Neural cell (in vitro differentiated cells): ENCODE results near the gene ATOSB. TPM values are rescaled to one million over a fixed set of nuclear protein-coding genes. Genes with fewer than 3 reads are reported as not detected.
"Not testable (repeated sequence)": the region's sequence is repeated elsewhere in the genome, so short reads cannot be mapped to it uniquely, and the experiment has no call there.

ENCODE experiments used
- H2AFZ ChIP-seq: fragments of 200-600, 300-800 bp; sonication (generic), shearing (Covaris generic); 2 replicates; pipeline ENCODE4 v1.6.0; 2014; ENCODE audit warnings: low read depth, mild to moderate bottlenecking, antibody characterized with exemption, low read length, moderate library complexity
- H3F3A ChIP-seq: fragments of 200-600 bp; shearing (Covaris generic); 2 replicates; pipeline ENCODE4 v1.6.1; 2016; ENCODE audit warnings: mild to moderate bottlenecking, moderate library complexity, mixed read lengths, antibody characterized with exemption, low read length; ENCODE audit not compliant: insufficient read depth, poor library complexity, severe bottlenecking
- H3K27ac ChIP-seq: fragments of 200-600, 300-800 bp; sonication (generic), shearing (Covaris generic); 2 replicates; pipeline ENCODE4 v1.5.1; 2014; ENCODE audit warnings: mild to moderate bottlenecking, low read length, moderate library complexity
- H3K27me3 ChIP-seq: fragments of 300-800, 200-600 bp; sonication (generic), shearing (Covaris generic); 2 replicates; pipeline ENCODE4 v1.6.0; 2014; ENCODE audit warnings: mild to moderate bottlenecking, low read depth, low read length, moderate library complexity; ENCODE audit not compliant: insufficient read depth
- H3K36me3 ChIP-seq: fragments of 300-800, 200-600 bp; sonication (generic), shearing (Covaris generic); 2 replicates; pipeline ENCODE4 v1.5.1; 2014; ENCODE audit warnings: mild to moderate bottlenecking, antibody characterized with exemption, low read length, moderate library complexity; ENCODE audit not compliant: insufficient read depth
- H3K4me2 ChIP-seq: fragments of 300-800, 200-600 bp; sonication (generic), shearing (Covaris generic); 2 replicates; pipeline ENCODE4 v1.6.0; 2014; ENCODE audit warnings: mild to moderate bottlenecking, low read length
- H3K4me3 ChIP-seq: fragments of 300-800, 200-600 bp; sonication (generic), shearing (Covaris generic); 2 replicates; pipeline ENCODE4 v1.5.1; 2014; ENCODE audit warnings: mild to moderate bottlenecking, low read length, moderate library complexity
- H3K79me2 ChIP-seq: fragments of 200-600 bp; shearing (Covaris generic); replicated peaks from 2 replicates; pipeline ENCODE4 v1.6.0; 2014; ENCODE audit warnings: mild to moderate bottlenecking, low read length, moderate library complexity; ENCODE audit not compliant: insufficient read depth
- H3K9ac ChIP-seq: fragments of 300-800, 200-600 bp; sonication (generic), shearing (Covaris generic); 2 replicates; pipeline ENCODE4 v1.6.1; 2016; ENCODE audit warnings: mild to moderate bottlenecking, low read length, mixed read lengths
- H3K9me2 ChIP-seq: fragments of 200-600 bp; shearing (Covaris generic); 2 replicates; pipeline ENCODE4 v1.6.1; 2016; ENCODE audit warnings: mild to moderate bottlenecking, low read length, mixed read lengths; ENCODE audit not compliant: insufficient read depth
- H3K9me3 ChIP-seq: fragments of 200-600, 300-800 bp; sonication (generic), shearing (Covaris generic); 2 replicates; pipeline ENCODE4 v1.6.1; 2016; ENCODE audit warnings: mild to moderate bottlenecking, mixed run types, low read length, moderate library complexity, mixed read lengths
- H4K20me1 ChIP-seq: fragments of 200-600 bp; shearing (Covaris generic); 2 replicates; pipeline ENCODE4 v1.6.1; 2016; ENCODE audit warnings: mild to moderate bottlenecking, mixed run types; ENCODE audit not compliant: insufficient read depth
- EP300 ChIP-seq: fragments of 450-650 bp; conservative IDR thresholded peaks from 2 replicates; pipeline ENCODE4 v1.6.1; 2014; ENCODE audit warnings: antibody characterized with exemption, mild to moderate bottlenecking, moderate library complexity; ENCODE audit not compliant: poor library complexity, severe bottlenecking
- EZH2 ChIP-seq: fragments of 200-600, 300-800 bp; shearing (Covaris generic), sonication (generic); IDR thresholded peaks from 2 replicates; pipeline ENCODE4 v1.6.1; 2014; ENCODE audit warnings: antibody characterized with exemption, low read length, borderline replicate concordance, mild to moderate bottlenecking; ENCODE audit not compliant: insufficient read depth, poor library complexity, severe bottlenecking
- MXI1 ChIP-seq: fragments of 450-650 bp; conservative IDR thresholded peaks from 2 replicates; pipeline ENCODE4 v1.6.1; 2014; ENCODE audit warnings: antibody characterized with exemption, mild to moderate bottlenecking; ENCODE audit not compliant: poor library complexity, severe bottlenecking
- POLR2AphosphoS5 ChIP-seq: IDR thresholded peaks from 2 replicates; pipeline ENCODE4 v1.6.1; 2012
- RAD21 ChIP-seq: fragments of 450-650 bp; conservative IDR thresholded peaks from 2 replicates; pipeline ENCODE4 v1.6.1; 2014; ENCODE audit warnings: antibody characterized with exemption, mild to moderate bottlenecking, moderate library complexity
- SMC3 ChIP-seq: fragments of 450-650 bp; conservative IDR thresholded peaks from 2 replicates; pipeline ENCODE4 v1.6.1; 2014; ENCODE audit warnings: antibody characterized with exemption, mild to moderate bottlenecking, moderate library complexity; ENCODE audit not compliant: poor library complexity
- TAF1 ChIP-seq: IDR thresholded peaks from 2 replicates; pipeline ENCODE4 v1.6.1; 2012; ENCODE audit warnings: low read depth
- polyA plus RNA-seq: library from polyadenylated mRNA; depleted of rRNA; stranded (reverse); fragments of >200 nt; gene quantifications from 2 replicates; pipeline ENCODE4 v1.2.3, GENCODE V29; 2014
- TF ChIP-seq, protein P1 (sequence below): IDR thresholded peaks from 2 replicates; pipeline ENCODE4 v1.6.1; 2012; ENCODE audit warnings: borderline replicate concordance
- TF ChIP-seq, protein P2 (sequence below): fragments of 450-650 bp; IDR thresholded peaks from 2 replicates; pipeline ENCODE4 v1.5.1; 2014; ENCODE audit warnings: antibody characterized with exemption, mild to moderate bottlenecking, moderate library complexity; ENCODE audit not compliant: poor library complexity, severe bottlenecking

Gene ATOSB
- polyA plus RNA-seq, 1 donor from 2014 or later, result 28.9 TPM

DNA sequence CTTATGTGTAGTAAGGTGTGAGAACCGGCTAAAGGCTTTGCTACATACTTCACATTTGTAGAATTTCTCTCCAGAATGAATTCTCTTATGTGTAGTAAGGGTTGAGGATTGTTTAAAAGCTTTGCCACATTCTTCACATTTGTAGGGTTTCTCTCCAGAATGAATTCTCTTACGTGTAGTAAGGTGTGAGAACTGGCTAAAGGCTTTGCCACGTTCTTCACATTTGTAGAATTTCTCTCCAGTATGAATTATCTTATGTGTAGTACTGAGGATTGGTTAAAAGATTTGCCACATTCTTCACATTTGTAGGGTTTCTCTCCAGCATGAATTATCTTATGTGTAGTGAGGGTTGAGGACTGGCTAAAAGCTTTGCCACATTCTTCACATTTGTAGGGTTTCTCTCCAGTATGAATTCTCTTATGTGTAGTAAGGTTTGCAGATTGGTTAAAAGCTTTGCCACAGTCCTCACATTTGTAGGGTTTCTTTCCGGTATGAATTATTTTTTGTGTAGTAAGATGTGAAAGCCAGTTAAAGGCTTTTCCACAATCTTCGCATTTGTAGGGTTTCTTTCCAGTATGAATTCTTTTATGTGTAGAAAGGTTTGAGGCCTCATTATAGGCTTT, 32.4 kb upstream of the ATOSB start:
- not testable (repeated sequence) for H3K27me3 ChIP-seq, H3F3A ChIP-seq, H3K79me2 ChIP-seq, H2AFZ ChIP-seq, H3K9me3 ChIP-seq, H3K9ac ChIP-seq, H3K4me3 ChIP-seq, H3K27ac ChIP-seq, H3K36me3 ChIP-seq, H3K9me2 ChIP-seq, H3K4me2 ChIP-seq, H4K20me1 ChIP-seq

DNA sequence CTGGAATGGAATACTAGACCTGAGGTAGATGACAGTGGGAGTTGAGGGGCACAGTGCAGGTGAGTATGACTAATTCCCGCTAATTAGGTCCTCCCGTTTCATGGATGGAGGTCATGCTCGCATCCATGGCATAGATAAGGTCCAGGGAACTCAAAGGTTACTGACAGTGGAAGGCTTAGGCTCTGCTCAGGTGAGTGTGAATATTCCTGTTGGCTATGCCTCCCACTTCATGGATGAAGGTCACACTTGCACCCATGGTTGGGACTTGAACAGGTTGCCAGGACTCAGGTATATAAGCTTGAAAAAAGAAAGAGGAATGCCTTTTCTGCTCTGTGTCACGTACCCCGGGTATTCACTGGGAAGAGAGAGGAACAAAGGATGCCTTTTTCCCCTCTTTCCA, 26.4 kb upstream of the ATOSB start:
- Histone ChIP-seq H3F3A (no peaks in the 10 kb centered on the region), H3K9ac (no peak overlapping the region), H3K4me2 (no peak overlapping the region), H3K9me3 (no peaks in the 10 kb centered on the region), H3K27ac (no peak overlapping the region), H4K20me1 (no peaks in the 10 kb centered on the region), H3K4me3 (no peak overlapping the region), H3K9me2 (no peaks in the 10 kb centered on the region), H3K27me3 (no peaks in the 10 kb centered on the region), H3K36me3 (no peaks in the 10 kb centered on the region), H3K79me2 (no peaks in the 10 kb centered on the region), H2AFZ (no peak overlapping the region)
- TF ChIP-seq RAD21 (no peak), MXI1 (no peak), EP300 (no peak), TAF1 (no peak), POLR2AphosphoS5 (no peak), SMC3 (no peak), EZH2 (no peak)
- TF ChIP-seq, protein P1, sequence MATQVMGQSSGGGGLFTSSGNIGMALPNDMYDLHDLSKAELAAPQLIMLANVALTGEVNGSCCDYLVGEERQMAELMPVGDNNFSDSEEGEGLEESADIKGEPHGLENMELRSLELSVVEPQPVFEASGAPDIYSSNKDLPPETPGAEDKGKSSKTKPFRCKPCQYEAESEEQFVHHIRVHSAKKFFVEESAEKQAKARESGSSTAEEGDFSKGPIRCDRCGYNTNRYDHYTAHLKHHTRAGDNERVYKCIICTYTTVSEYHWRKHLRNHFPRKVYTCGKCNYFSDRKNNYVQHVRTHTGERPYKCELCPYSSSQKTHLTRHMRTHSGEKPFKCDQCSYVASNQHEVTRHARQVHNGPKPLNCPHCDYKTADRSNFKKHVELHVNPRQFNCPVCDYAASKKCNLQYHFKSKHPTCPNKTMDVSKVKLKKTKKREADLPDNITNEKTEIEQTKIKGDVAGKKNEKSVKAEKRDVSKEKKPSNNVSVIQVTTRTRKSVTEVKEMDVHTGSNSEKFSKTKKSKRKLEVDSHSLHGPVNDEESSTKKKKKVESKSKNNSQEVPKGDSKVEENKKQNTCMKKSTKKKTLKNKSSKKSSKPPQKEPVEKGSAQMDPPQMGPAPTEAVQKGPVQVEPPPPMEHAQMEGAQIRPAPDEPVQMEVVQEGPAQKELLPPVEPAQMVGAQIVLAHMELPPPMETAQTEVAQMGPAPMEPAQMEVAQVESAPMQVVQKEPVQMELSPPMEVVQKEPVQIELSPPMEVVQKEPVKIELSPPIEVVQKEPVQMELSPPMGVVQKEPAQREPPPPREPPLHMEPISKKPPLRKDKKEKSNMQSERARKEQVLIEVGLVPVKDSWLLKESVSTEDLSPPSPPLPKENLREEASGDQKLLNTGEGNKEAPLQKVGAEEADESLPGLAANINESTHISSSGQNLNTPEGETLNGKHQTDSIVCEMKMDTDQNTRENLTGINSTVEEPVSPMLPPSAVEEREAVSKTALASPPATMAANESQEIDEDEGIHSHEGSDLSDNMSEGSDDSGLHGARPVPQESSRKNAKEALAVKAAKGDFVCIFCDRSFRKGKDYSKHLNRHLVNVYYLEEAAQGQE, result no peak
- TF ChIP-seq, protein P2, sequence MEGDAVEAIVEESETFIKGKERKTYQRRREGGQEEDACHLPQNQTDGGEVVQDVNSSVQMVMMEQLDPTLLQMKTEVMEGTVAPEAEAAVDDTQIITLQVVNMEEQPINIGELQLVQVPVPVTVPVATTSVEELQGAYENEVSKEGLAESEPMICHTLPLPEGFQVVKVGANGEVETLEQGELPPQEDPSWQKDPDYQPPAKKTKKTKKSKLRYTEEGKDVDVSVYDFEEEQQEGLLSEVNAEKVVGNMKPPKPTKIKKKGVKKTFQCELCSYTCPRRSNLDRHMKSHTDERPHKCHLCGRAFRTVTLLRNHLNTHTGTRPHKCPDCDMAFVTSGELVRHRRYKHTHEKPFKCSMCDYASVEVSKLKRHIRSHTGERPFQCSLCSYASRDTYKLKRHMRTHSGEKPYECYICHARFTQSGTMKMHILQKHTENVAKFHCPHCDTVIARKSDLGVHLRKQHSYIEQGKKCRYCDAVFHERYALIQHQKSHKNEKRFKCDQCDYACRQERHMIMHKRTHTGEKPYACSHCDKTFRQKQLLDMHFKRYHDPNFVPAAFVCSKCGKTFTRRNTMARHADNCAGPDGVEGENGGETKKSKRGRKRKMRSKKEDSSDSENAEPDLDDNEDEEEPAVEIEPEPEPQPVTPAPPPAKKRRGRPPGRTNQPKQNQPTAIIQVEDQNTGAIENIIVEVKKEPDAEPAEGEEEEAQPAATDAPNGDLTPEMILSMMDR, result no peak

DNA sequence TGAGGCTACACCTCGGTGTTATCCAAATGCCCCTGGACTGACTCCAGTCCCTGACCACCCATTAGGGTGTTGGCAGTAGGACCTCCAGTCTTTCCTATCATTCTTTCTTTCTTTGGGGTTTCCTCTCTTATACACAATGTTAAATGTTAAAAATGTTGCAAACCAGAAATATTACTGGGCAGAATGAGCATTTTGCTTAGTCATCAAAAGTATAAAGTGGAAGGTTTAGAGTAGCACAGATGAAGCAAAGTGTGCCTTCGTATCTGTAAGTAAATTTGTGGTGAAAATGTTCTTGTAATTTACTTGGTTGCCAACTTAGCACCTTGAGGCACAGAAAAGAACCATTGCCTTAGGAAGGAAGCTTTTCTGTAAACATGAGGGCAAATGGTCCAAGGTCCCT, 24.4 kb upstream of the ATOSB start:
- H3K36me3 ChIP-seq, result no peaks in the 10 kb centered on the region
- no peak overlapping the region for H2AFZ ChIP-seq
- H3K9me2 ChIP-seq, result no peaks in the 10 kb centered on the region
- no peak overlapping the region for H3K27ac ChIP-seq
- H3K4me3 ChIP-seq, result no peak overlapping the region
- no peak overlapping the region for H3K9ac ChIP-seq
- H3F3A ChIP-seq, result no peaks in the 10 kb centered on the region
- H3K9me3 ChIP-seq, result no peaks in the 10 kb centered on the region
- no peak for TF ChIP-seq EZH2
- TF ChIP-seq SMC3, result no peak
- TF ChIP-seq POLR2AphosphoS5, result no peak
- TF ChIP-seq MXI1, result no peak
- TF ChIP-seq RAD21, result no peak
- TF ChIP-seq, protein P2, result no peak
- no peak for TF ChIP-seq TAF1
- TF ChIP-seq, protein P1, result no peak
- no peak for TF ChIP-seq EP300
- H4K20me1 ChIP-seq, result no peaks in the 10 kb centered on the region
- no peak overlapping the region for H3K4me2 ChIP-seq
- H3K79me2 ChIP-seq, result no peaks in the 10 kb centered on the region
- no peaks in the 10 kb centered on the region for H3K27me3 ChIP-seq
